ENCODE data around the gene FADS2.

The FADS2 gene

DNA sequence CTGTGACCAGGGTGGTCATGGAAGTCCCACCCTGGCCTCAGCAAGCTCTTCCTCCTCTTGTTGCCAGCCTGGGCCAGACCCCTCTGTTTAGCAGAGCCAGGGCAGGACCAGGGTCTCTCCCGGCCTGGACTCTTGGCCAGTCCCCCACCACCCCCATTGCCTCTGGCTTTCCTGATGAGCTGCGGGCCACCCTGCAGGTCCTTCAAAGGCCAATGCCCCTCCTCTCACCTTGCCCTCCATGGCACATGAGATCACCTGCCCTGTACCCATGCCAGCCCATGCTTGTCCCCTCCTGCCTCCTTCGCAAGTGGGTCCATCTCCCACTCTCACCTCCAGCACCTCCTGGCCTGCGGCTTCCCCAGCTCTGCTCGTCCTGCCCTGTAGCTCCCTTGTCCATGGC lies 10.4 kb downstream of the FADS2 start:
- DNase-seq (ENCODE audit: low read depth, low spot score), result no peak
- ChIA-PET POLR2A (no interaction called here), CTCF (interaction anchor here (1.2 to 3.4 kb wide), 3 partner anchors 10 to 60 kb away, joined by 4 to 12 read pairs (median 6); no protein-coding TSS in a partner anchor)
- TF ChIP-seq, protein P1, sequence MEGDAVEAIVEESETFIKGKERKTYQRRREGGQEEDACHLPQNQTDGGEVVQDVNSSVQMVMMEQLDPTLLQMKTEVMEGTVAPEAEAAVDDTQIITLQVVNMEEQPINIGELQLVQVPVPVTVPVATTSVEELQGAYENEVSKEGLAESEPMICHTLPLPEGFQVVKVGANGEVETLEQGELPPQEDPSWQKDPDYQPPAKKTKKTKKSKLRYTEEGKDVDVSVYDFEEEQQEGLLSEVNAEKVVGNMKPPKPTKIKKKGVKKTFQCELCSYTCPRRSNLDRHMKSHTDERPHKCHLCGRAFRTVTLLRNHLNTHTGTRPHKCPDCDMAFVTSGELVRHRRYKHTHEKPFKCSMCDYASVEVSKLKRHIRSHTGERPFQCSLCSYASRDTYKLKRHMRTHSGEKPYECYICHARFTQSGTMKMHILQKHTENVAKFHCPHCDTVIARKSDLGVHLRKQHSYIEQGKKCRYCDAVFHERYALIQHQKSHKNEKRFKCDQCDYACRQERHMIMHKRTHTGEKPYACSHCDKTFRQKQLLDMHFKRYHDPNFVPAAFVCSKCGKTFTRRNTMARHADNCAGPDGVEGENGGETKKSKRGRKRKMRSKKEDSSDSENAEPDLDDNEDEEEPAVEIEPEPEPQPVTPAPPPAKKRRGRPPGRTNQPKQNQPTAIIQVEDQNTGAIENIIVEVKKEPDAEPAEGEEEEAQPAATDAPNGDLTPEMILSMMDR (IDR thresholded peaks at IDR 0.05; ENCODE audit: insufficient read depth, low read length, missing control alignments), result no peak
- no peak overlapping the region for H3K4me3 ChIP-seq (ENCODE audit: low read depth, low read length)

DNA sequence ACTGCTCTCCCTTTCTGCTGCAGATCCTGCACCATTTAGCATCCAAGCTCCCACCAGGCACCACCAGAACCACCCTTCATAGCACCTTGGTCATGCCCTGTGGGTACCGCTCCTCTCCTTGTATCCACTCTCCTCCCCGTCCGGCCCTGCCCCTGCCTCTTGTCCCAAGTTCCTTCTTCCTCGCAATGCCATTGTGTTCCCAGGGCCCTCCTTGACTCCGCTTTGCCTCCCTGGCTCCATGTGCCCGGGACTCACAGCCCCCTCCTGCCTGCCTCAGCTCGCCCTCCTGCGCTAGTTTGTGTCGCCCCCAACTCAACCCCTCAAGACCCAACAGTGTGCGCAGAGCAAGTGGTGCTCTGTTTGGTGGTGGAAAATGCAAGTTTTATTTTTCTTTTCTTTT lies 10.8 kb downstream of the FADS2 start:
- no peak overlapping the region for H3K4me3 ChIP-seq (ENCODE audit: low read depth, low read length)
- no peak for DNase-seq (ENCODE audit: low read depth, low spot score)
- TF ChIP-seq, protein P1 (IDR thresholded peaks at IDR 0.05; ENCODE audit: insufficient read depth, low read length, missing control alignments), result no peak
- POLR2A ChIA-PET, result no interaction called here
- CTCF ChIA-PET, result interaction anchor here (1.2 to 3.4 kb wide), 3 partner anchors 10 to 60 kb away, joined by 4 to 12 read pairs (median 6); no protein-coding TSS in a partner anchor

- CTCF ChIA-PET, result interaction anchor here (1.0 to 1.2 kb wide), 2 partner anchors 21 to 42 kb away, joined by 3 to 4 read pairs; no protein-coding TSS in a partner anchor
- POLR2A ChIA-PET, result no interaction called here
- no peak overlapping the region for H3K4me3 ChIP-seq (ENCODE audit: low read depth, low read length)
- TF ChIP-seq, protein P1 (IDR thresholded peaks at IDR 0.05; ENCODE audit: insufficient read depth, low read length, missing control alignments), result no peak
- DNase-seq (ENCODE audit: low read depth, low spot score), result no peak
Observed at GRCh38 chr11:61839742-61840141, 11.6 kb downstream of the FADS2 start.

DNA sequence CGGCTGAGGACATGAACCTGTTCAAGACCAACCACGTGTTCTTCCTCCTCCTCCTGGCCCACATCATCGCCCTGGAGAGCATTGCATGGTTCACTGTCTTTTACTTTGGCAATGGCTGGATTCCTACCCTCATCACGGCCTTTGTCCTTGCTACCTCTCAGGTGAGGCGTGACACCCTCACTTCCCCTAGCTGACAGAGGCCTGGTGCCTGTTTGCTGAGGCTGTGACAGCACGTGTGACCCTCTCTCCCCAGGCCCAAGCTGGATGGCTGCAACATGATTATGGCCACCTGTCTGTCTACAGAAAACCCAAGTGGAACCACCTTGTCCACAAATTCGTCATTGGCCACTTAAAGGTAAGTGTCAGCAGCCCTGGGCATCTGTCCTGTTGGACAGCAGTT lies 12.3 kb downstream of the FADS2 start:
- no peak for DNase-seq (ENCODE audit: low read depth, low spot score)
- ChIA-PET CTCF (interaction anchor here (1.0 to 1.7 kb wide), 3 partner anchors 22 to 268 kb away, joined by 3 to 5 read pairs (median 4); no protein-coding TSS in a partner anchor), POLR2A (no interaction called here)
- no peak overlapping the region for H3K4me3 ChIP-seq (ENCODE audit: low read depth, low read length)
- TF ChIP-seq, protein P1 (IDR thresholded peaks at IDR 0.05; ENCODE audit: insufficient read depth, low read length, missing control alignments), result no peak

GRCh38 chr11:61841636-61842527 lies 13.8 kb downstream of the FADS2 start:
- POLR2A ChIA-PET, result no interaction called here
- CTCF ChIA-PET, result interaction anchor here (0.8 to 1.7 kb wide), 3 partner anchors 13 to 267 kb away, joined by 3 to 7 read pairs (median 5); partner anchors contain the start of gene FADS2
- no peak overlapping the region for H3K4me3 ChIP-seq (ENCODE audit: low read depth, low read length)
- no peak for DNase-seq (ENCODE audit: low read depth, low spot score)
- TF ChIP-seq, protein P1 (IDR thresholded peaks at IDR 0.05; ENCODE audit: insufficient read depth, low read length, missing control alignments), result no peak

DNA sequence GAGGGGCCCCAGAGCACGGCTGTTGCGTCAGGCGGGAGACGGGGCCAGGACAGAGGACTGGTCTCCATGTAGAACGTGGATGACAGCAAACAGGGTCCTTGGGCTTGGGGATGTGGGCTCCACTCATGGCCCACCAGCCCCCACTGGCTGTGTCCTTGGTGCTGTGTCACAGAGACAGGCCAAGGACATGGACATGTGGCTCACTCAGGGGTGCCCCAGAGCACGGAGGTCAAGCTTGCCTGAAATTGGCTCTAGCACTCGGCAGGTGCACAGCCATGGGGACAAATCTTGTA lies 14.4 kb downstream of the FADS2 start:
- TF ChIP-seq, protein P1 (IDR thresholded peaks at IDR 0.05; ENCODE audit: insufficient read depth, low read length, missing control alignments), result no peak
- CTCF ChIA-PET, result interaction anchor here (0.8 to 1.3 kb wide), 2 partner anchors 14 to 28 kb away, joined by 3 to 7 read pairs; partner anchors contain the start of gene FADS2
- no peak for DNase-seq (ENCODE audit: low read depth, low spot score)
- POLR2A ChIA-PET, result no interaction called here
- no peak overlapping the region for H3K4me3 ChIP-seq (ENCODE audit: low read depth, low read length)

Measured in AG04449 (cell line).